Cardiac fibroblast (primary cell): ENCODE measurements around the gene CNTFR.

Source experiments
- DNase-seq, 2 donors: peaks; one replicate each; pipeline versions ENCODE4 v3.0.0 to v3.0.0-alpha.2; 2010; ENCODE audit warnings: low read depth in 2 of 2
- H3K4me3 ChIP-seq, 2 donors: replicated peaks in 1 of 2; 1 replicate in 1 of 2; 2 replicates in 1 of 2; pipeline ENCODE4 v1.5.1; 2011; ENCODE audit warnings: low read depth in 2 of 2, low read length in 2 of 2, mild to moderate bottlenecking in 2 of 2, moderate library complexity in 1 of 2
- TF ChIP-seq, protein P1 (sequence below): IDR thresholded peaks from one replicate; pipeline ENCODE4 v1.5.1; 2011; ENCODE audit warnings: low read depth, mild to moderate bottlenecking, low read length, inconsistent platforms

The CNTFR gene

DNA sequence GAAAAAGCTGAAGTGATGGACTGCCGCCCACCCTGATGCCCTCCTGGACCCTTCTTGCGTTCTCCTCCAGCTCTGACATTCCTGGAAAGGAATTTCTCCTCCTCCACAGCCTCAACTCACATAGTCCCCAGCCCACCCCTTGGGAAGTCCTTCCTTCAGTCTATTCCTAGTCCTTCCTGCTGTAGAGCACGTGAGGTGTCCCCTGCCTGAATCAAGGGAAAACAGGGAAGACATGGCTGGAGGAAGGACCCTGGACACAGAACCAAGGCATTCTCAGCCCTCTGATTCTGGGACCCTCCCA, 35.6 kb upstream of the CNTFR start:
- H3K4me3 ChIP-seq: no peak overlapping the region
- DNase-seq: no peak
- TF ChIP-seq, protein P1, sequence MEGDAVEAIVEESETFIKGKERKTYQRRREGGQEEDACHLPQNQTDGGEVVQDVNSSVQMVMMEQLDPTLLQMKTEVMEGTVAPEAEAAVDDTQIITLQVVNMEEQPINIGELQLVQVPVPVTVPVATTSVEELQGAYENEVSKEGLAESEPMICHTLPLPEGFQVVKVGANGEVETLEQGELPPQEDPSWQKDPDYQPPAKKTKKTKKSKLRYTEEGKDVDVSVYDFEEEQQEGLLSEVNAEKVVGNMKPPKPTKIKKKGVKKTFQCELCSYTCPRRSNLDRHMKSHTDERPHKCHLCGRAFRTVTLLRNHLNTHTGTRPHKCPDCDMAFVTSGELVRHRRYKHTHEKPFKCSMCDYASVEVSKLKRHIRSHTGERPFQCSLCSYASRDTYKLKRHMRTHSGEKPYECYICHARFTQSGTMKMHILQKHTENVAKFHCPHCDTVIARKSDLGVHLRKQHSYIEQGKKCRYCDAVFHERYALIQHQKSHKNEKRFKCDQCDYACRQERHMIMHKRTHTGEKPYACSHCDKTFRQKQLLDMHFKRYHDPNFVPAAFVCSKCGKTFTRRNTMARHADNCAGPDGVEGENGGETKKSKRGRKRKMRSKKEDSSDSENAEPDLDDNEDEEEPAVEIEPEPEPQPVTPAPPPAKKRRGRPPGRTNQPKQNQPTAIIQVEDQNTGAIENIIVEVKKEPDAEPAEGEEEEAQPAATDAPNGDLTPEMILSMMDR: no peak

DNA sequence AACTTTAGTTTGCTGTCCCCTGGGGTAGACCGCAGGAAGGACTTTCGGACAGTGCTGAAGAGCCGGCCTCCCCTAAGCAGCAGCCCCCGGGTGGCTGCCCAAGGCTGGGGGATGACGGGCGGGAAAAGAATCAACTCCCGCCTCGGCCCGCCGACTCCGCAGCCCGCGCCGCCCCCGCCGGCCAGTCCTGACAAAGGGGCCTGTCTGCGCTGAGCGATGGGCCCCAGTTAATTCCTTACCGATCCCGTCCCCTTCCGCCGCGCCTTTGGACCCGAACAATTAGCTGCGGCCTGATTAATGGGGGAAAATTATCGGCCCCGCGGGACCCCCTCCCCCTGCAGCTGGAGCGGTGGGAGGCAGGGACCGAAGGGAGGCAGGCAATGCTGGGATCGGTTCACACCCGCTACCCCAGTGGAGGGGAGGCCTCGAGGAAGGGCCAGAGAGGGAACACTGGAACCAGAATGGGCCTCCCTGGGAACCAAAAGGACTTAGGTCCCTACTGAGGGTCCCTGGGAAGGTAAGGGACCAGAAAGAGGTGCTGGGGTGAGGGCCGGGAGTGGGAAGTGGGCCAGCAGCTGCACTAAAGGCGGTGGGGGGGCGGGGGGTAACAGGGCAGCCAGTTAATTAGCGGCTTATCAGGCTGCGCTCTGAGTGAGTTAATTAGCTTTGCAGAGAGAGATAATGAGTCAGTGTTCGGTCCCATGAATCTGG, 35.1 kb upstream of the CNTFR start:
- DNase-seq: no peak
- TF ChIP-seq, protein P1: no peak
- H3K4me3 ChIP-seq: no peak overlapping the region

DNA sequence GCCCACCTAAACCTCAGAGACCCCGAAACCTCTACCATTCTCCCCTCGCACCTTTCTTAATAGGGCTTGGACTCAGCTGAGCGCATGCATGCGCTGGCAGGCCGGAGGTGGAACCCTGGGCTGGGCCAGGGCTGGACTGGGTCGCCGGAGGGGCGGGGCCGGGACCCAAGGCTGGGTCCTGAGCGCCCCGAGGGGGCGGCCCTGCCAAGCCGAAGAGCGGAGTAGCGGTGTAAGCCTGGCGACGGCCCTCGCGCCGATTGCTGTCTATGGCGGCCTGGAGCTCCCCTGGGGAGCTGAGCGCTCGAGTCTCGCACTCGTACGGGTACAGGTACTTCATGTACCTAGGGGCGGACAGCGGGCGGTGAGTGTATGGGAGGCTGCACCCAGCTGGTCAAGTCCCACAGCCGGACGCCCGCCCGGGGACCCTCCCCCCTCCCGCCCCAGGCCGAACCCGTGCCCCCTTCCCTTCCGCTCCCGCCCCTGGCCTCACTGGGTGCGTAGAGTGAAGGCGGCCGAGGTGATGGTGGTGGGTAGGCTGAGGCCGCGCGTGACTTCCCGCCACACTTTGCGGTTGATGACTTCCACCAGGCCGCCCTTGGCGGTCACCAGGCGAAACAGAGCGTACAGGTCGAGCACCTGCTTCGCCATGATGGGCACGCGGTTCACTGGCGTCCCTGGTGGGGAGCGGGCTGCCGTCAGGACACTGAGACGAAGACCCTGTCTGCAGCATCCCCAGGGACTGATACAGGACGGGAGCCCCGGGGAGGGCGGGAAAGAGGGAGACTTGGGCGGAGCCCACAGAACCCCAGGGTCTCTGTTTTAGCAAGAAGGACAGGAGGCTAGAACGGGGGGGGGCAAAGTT, 34.1 kb upstream of the CNTFR start:
- DNase-seq: no peak
- H3K4me3 ChIP-seq: no peak overlapping the region
- TF ChIP-seq, protein P1: no peak

DNA sequence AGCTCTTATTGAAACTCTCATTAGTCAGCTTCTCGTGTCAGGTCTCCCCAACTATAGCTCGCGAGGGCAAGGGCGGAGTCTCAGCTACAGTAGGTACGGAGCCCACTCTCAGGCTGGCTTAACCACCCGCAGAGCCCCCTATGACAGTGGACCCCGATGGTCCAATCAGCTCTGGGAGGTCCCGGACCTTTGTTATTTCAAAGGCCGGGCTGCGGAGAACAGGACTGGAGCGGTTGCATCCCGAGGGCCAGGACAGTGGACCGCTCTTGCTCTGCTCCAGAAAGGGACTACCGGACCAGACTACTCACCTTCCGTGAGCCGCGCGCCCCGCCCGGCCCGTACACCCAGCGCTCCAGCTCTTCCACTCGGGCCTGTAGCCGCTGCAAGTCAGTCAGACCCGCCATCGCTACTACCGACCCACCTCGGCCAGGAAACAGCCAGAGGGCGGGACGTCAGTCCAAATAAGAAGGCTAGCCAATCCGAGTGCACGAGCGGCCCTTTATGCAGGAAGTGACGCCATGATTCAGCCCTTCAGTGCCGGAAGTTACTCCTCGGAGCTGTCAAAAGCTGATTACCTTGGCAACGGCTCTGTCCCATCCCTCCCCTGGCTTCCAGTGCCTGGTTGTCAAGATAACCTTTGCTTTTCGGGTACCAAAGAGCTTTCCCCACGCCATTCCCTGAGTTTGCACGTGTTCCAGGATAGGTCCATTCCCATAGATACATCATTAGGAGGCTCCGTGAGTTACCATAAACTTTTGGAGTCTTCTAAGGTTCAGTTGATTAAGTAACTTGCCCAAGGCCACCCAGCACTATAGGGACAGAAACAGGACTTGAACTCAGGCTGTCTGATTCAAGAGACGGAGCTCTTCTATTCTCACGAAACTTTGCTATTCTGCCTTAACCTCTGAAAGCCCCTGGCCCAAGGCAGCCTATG, 30.8 kb upstream of the CNTFR start, which contains the start of gene DCTN3:
DCTN3 (minus strand) TSS at position 435 of the 934 bp plus-strand sequence; CDS start at position 404, 31 bp downstream.
- peak within 1 kb of the TSS; percentile 90 to 92 for H3K4me3 ChIP-seq
- peak; percentile 96 to 97 for DNase-seq
- TF ChIP-seq, protein P1: no peak

DNA sequence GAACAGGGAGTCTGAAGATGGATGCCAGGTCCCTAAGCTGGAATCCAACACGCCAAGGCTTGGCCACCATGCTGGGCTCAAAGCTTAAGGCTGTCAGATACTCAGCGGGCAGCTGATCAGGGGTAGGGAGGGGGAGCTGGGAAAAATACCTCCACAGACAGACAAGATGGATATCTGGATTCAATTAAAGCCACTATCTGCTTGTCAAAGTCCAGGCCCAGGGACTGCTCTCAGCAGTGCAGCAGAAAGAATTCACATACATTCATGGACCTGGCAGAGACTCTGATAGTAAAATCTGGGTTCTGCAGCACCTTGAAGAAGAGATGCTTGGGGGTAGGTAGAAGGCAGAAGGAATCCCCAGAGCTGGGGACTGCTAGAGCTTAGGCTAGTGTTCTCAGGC, 25.6 kb upstream of the CNTFR start:
- DNase-seq: no peak
- H3K4me3 ChIP-seq: no peak overlapping the region
- TF ChIP-seq, protein P1: no peak

DNA sequence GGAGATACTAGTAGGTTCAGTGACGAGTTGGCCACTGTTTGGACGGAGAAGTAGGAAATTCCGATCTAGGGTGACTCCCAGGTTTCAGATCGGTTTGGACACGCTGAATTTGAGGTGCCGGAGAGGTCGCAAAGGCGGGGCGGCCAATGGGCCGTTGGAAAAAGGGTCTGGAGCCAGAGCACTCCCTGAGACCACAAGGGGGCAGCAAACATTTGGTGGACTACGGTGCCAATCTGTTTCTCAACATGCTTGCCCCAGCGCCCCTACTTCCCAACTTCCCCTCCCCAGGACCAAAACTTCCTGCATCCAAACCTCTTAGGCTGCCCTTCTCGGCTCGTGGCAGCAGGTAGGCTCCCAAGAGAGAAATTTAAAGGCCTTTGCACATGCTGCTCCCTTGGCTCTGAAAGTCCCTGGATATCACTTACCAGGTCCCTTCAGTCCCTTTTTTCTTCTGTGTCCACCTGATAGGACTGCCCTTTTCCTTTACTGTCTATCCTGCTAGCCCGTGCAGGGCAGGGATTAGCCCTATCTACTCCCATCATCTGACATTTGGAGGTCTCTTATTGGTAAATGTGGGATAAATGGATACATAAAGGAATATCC, 23.4 kb upstream of the CNTFR start:
- DNase-seq: peak; percentile 79
- TF ChIP-seq, protein P1: peak; percentile 92
- H3K4me3 ChIP-seq: peak overlapping the region; percentile 53 to 81
